ENCODE data around the gene TSPAN9.

Gene TSPAN9

GRCh38 chr12:3125674-3126073 is 48.5 kb downstream of the TSPAN9 start:
- DNase-seq: no peak

GRCh38 chr12:3127832-3128231 is 50.7 kb downstream of the TSPAN9 start:
- DNase-seq: no peak

GRCh38 chr12:3128498-3129293 is 51.5 kb downstream of the TSPAN9 start:
- no peak for DNase-seq

GRCh38 chr12:3129301-3130056 is 52.3 kb downstream of the TSPAN9 start:
- DNase-seq: peak; percentile 67

- peak; percentile 4 for DNase-seq
Measured at GRCh38 chr12:3130057-3130830, 53.1 kb downstream of the TSPAN9 start.

GRCh38 chr12:3131129-3131528 is 54.0 kb downstream of the TSPAN9 start:
- DNase-seq: no peak

- no peak for DNase-seq
Measured at GRCh38 chr12:3132636-3133404, 55.6 kb downstream of the TSPAN9 start.

- no peak for DNase-seq
Measured at GRCh38 chr12:3133405-3133783, 56.2 kb downstream of the TSPAN9 start.

- no peak for DNase-seq
Measured at GRCh38 chr12:3134126-3134525, 56.9 kb downstream of the TSPAN9 start.

- DNase-seq: no peak
Measured at GRCh38 chr12:3134526-3135135, 57.5 kb downstream of the TSPAN9 start.

GRCh38 chr12:3135522-3136461 is 58.6 kb downstream of the TSPAN9 start:
- DNase-seq: no peak

GRCh38 chr12:3136641-3137267 is 59.6 kb downstream of the TSPAN9 start:
- no peak for DNase-seq

GRCh38 chr12:3137268-3137781 is 60.1 kb downstream of the TSPAN9 start:
- no peak for DNase-seq

GRCh38 chr12:3137814-3138445 is 60.8 kb downstream of the TSPAN9 start:
- no peak for DNase-seq

- DNase-seq: no peak
Measured at GRCh38 chr12:3138941-3139511, 61.8 kb downstream of the TSPAN9 start.

- DNase-seq: no peak
Measured at GRCh38 chr12:3139760-3140159, 62.6 kb downstream of the TSPAN9 start.

GRCh38 chr12:3140284-3140683 is 63.1 kb downstream of the TSPAN9 start:
- DNase-seq: no peak

- no peak for DNase-seq
Measured at GRCh38 chr12:3141339-3142321, 64.5 kb downstream of the TSPAN9 start.

Measured in SIG-M5 (cell line).